T-helper 2 cell treated with Interferon-gamma antibody and Interleukin-4, amounts not matched to agents 100 ng/mL and 5 ng/mL, for 36 hours (primary cell): ENCODE results near the gene ZNF160. TPM values are rescaled to one million over a fixed set of nuclear protein-coding genes. Genes with fewer than 3 reads are reported as not detected.

Source experiments
- intact Hi-C: fragments of 100-400 bp; cut with micrococcal nuclease; formaldehyde crosslinking; loops from one replicate; pipeline ENCODE4 v1.15.1; 2023
- total RNA-seq: library from RNA; stranded (reverse); gene quantifications from 2 replicates; pipeline ENCODE4 v1.2.3, GENCODE V29; 2022

The ZNF160 gene
- total RNA-seq, 1 donor from 2014 or later = 31.0 TPM

DNA sequence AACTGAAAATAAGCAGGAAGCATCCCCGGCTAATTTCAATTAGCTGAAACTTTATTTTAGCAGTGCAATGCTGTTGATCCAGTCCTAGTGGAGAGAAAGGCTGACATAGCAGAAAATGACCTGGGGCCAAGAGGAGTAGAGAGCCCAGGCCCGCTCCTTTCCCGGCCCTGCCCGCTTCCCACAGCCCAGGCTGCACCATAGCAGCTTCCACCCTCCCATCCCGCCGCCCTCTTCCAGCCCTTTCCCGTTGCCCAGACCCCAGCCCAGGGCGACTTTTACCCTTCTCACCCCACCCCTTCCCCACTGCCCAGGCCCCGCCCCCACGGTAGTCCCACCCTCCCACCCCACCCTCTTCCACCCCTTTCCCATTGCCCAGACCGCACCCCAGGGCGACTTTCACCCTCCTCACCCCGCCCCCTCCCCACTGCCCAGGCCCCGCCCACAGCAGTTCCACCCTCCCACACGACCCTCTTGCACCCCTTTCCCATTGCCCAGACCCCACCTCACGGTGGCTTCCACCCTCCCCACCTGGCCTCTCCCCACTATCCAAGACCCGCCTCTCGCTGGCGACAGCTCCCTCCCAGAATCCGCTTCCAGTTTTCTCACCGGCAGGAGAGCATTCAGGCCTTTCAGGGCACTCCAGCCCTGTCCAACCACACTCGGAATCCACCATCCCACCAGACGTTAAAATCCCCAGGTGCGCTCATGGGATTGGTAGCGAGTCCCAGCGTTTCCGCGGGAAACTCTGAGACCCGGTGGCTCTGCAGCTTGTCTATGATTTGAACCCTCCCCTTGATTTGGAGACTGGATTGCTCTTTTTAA, 8.3 kb downstream of the ZNF160 start:
- intact Hi-C loops = no loop called here

DNA sequence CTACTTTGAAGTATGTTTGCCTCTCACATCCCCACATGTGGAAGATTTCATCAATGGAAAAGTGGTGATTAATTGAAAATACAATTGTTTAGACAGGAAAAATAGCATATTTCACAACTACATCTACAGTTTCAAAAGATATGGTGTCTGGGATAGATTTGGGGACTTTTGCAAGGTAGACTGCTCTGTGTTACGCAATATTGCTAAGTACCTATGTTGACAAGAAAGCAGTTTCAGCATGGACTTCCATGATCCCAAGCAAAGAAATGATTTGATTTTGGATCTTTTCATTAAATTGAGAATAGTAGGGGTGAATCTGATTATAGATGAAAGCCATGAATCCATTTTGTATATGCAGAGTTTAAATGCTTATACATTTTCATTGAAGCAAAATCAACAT, 10.5 kb downstream of the ZNF160 start:
- intact Hi-C loops = no loop called here

DNA sequence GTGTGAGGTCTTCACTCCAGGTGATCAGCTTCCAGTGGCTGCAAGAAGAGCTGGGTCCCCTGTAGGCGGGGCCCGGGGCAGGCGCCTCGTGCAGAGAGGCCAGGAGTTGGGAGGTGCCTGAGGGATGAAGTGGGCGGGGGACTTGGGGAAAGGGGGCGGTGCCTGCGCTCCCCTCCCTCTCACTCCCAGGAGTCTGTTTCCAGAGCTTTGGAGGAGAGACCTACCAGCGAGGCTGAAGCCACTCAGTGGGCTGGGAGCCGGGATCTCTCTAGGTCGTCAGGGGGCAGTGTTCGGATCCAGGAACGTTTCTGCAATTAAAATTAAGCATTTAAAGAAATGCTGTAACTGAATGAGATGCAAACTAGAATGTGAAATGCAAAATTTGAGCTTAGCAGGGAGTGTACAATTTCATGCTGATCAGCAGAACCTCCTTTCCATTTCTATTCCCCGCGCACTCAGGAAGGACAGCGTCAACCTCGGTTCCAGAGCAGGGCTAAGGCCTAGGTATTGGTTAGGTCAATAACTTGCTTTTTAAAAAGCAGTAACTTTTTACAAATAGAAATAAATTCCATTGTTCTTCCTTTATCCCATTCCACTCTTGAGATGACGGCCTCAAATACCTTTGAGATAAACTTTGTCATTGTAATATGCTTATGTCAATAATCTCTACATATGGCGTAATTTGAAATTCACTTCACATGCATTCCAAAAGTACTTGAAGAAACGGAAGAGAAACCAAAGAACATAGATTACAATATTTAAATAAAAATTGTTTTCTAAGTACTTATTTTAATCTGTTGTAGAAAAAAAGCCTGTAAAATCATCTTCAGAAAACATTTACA, 11.6 kb downstream of the ZNF160 start:
- intact Hi-C loops = no loop called here

DNA sequence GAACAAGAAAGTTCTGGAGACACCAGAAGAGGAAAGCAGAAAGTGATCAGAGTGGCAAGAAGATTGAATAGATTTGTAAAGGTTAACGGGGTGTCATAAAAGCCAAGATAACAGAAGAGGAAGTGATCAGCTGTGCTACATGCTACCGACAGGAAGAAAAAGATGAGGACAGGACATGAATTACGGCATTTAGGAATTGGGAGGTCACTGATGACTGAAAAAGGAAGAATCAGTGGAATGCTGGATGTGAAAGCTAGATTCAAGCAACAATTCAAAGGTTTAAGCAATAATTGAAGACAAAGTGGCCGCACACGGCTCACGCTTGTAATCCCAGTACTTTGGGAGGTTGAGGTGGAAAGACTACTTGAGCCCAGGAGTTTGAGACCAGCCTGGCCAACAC, 15.1 kb downstream of the ZNF160 start:
- intact Hi-C loops = no loop called here

DNA sequence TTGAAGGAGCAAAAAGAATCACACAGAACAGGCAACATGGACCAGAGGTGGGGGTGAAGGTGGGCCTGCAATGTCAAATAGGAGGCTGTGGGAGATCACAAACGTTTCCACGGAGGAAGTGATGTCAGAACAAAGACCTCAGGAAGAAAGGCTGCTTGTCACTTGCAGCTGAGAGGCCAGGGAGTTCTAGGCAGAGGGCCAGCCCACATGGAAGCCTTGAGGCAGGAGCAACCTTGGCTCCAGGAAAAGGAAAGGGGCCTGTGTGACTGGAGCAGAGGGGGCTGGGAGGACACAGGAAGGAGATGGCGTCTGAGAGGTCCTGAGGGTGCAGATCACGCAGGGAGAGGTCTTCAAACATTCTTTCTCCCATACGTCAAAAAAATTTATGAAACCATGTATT, 16.3 kb downstream of the ZNF160 start:
- intact Hi-C loops = no loop called here

DNA sequence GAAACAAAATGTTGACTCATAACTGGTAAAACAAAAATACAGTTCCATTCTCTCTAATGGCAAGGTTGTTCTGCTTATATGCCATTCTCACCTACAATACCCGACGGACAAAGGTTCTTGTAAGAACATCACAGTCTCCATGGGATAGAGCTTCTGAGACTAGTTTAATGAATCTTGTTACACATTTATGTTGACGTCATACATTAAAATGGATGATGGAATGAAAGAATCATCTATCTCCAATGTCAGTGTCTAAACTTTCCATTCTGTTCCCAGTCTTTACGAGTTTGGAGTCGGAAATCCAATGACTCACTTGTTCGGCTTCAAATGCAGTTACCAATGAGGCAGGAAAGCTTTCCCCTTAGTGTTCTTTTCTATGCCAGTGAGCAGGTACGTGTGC, 17.7 kb downstream of the ZNF160 start:
- intact Hi-C loops = no loop called here

DNA sequence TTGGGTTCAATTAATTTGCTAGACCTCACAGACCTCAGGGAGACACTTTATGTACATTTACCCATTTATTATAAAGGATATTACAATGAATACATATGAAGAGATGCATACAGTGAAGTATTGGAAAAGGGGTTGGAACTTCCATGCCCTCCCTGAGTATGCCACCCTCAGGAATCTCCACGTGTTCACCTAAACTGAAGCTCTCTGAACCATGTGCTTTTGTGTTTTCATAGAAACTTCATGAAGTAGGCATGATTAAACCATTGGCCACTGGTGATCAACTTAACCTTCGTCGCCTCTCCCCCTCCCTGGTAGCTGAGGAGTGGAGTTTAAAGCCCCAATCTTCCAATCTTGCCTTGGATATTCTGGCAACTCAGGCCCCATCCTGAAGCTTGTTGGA, 20.3 kb downstream of the ZNF160 start:
- intact Hi-C loops = no loop called here

DNA sequence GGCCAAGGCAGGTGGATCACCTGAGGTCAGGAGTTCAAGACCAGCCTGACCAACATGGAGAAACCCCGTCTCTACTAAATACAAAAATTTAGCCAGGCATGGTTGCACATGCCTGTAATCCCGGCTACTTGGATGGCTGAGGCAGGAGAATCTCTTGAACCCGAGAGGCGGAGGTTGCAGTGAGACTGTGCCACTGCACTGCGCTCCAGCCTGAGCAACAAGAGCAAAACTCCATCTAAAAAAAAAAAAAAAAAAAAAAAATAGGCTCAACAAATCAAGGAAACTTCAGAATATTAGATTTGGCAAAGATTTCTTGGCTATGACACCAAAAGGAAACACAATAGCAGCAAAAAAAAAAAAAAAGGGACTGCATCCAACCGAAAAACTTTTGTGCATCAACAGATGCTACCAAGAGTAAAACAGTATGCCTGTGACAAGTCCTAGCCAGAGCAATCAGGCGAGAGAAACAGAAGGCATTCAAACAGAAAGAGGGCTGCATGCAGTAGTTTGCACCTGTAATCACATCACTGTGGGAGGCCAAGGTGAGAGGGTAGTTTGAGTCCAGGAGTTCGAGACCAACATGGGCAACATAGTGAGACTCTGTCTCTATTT, 23.8 kb downstream of the ZNF160 start:
- intact Hi-C loops = no loop called here

DNA sequence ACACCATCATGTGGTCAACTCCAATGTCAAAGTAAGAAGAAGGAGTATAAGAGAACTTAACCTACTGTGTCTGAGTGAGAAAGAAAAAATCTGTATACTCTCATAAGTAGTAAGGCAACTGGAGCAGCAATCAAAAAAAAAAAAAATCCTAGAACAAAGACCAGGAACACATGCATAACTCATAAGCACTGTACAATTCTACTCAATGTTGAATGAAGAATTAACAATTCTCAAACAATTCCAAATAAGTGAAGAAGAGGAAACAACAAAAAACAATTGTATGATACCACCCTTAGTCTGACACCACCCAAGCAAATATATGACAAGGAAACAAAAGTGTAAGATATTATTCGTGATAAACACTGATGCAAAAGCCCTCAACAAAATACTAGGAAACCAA, 24.6 kb downstream of the ZNF160 start:
- intact Hi-C loops = no loop called here

DNA sequence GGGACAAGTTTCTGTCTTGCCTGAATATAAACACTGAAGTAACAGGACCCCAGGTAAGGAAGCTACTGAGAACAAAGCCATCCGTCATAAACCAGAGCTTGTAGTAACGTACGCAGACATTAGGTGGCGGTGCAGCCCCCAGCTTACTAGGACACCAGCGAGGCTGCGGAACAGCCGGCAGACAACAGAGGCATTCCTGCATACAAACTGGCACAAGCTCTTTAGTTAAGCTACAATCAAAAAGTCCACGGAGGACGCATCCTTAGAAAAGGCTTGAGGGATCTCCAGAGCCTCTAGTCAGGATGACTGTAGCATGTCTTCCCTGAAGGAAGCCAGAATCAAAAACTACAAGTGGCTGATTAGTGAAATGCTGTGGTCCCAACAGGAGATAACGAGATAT, 26.2 kb downstream of the ZNF160 start:
- intact Hi-C loops = no loop called here

DNA sequence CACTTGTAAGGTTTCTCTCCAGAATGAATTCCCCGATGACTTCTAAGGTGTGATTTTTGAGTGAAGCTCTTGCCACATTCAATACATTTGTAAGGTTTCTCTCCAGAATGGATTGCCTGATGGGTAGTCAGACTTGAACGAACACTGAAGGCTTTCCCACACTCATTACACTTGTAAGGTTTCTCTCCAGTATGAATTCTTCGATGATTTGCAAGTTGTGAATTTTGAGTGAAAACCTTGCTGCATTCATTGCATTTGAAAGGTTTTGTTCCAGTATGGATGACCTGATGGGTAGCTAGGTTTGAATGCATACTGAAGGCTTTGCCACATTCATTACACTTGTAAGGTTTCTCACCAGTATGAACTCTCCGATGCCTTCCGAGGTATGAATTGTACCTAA, 34.4 kb downstream of the ZNF160 start:
- intact Hi-C loops = no loop called here

DNA sequence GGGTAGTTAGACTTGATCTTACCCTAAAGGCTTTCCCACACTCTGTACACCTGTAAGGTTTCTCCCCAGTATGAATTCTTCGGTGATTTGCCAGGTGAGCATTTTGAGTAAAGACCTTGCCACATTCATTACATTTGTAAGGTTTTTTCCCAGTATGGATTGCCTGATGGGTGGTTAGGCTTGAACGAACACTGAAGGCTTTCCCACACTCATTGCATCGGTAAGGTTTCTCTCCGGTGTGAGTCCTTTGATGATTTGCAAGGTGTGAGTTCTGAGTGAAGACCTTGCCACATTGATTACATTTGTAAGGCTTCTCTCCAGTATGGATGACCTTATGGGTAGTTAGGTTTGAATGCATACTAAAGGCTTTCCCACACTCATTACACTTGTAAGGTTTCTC, 35.0 kb downstream of the ZNF160 start:
- intact Hi-C loops = no loop called here

DNA sequence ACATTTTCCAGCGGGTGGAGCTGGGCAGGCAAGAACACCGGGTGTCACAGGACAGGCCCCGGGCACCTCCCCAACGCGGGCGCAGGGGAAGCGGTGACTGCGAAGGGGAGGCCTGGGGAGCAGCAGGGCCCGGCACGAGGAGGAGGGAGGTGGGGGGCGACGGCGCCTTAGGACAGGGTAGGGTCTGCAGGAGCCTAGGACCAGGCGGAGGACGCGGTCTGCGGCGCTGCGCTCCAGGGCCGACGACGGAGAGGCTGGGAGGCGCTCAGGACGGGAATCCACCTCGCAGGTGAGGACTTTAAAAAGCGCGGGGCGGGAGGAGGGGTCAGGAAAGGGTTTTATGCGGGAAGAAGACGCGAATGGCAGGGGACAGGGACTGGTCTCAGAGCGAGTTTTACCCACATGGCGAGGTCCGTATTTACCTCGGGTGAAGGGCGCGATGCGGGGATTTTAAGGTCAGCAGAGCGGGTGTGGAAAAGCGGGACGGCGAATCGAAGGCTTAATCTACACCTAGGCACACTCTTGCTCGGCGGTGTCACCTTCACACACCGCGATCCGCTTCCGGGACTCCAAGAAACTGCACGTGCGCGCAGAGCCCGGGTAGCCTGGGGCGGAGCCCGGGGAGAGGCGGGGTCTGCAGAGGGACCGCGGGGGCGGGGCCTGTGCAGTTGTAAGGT, 45.2 kb downstream of the ZNF160 start:
- intact Hi-C loops = no loop called here

DNA sequence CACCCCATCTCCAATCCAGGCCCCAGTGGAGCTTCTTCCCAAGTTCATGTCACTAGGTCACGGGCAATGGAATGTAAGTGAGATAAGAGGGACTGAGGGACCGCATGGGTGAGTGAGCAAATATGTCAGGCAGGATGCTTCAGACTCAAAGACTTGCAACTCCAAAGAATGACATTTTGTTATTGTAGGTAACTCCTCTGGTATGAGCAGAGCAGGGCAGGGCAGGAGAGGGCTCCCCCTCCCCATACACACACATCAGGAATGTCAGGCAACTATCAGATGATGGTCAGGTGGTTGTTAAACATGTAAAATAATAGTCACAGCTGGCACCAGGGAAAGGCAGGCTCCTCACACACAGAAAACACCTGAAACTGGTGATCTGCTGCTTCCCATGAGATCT, 48.1 kb downstream of the ZNF160 start:
- intact Hi-C loops = no loop called here

DNA sequence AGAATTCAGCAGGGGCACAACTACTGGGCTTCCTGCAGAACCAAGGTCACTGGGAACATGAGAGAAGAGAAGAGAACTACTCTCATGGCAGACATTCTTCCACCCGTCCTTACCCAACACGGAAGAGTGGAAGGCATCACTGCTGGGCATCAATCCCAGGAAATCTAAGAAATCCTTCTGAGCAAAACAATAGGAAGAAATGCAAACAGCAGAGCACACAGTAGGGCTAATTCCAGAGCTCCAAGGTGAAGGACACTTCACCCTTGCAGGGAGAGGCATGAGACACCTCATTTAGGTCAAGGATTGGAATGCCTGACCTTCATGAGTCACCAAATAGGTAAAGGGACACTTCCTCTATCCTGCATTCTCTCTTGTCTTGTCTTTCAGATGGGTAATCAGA, 55.8 kb downstream of the ZNF160 start:
- intact Hi-C loops = no loop called here

DNA sequence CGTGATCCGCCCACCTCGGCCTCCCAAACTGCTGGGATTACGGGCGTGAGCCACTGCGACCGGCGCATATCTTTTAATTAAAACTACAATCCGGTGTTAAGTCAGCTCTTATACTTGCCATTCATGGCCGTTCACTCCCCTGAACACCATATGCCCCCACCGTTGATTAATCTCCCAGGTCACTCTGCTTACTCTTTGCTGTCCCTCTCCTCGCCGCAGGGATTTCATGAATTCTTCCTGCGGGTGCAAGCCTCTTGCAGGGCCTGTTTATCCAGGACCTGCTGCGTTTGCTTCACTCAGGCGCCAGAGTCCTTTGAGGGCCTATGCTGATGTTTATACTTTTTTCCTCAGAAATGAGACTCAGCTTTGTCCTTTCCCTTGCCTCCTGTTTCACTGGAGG, 57.7 kb downstream of the ZNF160 start:
- intact Hi-C loops = no loop called here

DNA sequence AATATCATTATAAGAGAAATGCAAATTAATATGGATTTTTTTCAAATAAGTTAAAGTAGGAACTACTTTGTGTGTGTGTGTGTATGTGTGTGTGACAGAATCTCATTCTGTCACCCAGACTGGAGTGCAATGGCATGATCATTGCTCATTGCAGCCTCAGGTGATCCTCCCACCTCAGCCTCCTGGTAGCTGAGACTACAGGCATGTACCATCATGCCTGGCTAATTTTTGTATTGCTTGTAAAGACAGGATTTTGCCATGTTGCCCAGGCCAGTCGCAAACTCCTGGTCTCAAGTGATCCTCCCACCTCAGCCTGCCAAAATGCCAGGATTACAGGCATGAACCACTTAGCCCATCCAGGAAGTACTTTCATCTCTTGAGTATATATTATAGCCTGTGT, 61.9 kb downstream of the ZNF160 start:
- intact Hi-C loops = no loop called here

DNA sequence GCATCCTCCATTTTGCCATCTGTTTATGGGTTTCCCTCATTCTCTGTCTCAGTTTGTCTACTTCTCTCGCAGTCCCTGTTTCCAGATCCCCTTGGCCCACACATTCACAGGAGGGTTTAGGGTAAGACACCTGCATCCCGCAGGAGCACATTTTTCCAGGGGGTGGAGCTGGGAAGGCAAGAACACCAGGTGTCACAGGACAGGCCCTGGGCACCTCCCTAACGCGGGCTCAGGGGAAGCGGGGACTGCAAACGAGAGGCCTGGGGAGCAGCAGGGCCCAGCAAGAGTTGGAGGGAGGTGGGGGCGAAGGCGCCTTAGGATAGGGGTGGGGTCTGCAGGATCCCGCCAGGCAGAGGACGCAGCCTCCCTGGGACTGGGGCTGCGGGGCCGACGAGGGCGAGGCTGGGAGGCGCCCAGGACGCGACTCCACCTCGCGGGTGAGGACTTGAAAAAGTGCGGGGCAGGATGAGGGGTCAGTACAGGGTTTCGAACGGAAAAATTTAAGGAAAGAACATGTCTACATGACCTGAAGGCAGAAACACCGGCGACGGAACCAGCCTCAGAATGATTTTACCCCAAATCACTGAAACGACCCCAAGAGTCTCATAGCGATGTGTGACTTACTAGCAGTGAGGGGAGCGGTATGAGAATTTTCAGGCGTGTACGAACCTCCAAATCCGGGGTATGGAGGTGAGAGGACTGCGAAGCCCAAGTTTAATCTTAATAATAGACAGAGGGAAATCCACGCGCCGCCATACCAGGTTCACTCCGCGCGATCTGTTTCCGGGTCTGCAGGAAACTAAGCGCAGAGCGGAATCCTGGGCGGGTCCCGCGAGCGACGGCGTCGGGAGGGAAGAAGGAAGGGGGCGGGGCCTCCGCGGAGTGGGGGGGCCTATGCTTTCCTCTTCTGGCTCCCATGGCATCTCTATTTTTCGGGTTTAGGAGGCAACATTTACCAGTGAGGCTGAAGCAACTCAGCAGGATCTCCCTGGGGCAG, 65.8 kb downstream of the ZNF160 start:
- intact Hi-C loops = no loop called here

DNA sequence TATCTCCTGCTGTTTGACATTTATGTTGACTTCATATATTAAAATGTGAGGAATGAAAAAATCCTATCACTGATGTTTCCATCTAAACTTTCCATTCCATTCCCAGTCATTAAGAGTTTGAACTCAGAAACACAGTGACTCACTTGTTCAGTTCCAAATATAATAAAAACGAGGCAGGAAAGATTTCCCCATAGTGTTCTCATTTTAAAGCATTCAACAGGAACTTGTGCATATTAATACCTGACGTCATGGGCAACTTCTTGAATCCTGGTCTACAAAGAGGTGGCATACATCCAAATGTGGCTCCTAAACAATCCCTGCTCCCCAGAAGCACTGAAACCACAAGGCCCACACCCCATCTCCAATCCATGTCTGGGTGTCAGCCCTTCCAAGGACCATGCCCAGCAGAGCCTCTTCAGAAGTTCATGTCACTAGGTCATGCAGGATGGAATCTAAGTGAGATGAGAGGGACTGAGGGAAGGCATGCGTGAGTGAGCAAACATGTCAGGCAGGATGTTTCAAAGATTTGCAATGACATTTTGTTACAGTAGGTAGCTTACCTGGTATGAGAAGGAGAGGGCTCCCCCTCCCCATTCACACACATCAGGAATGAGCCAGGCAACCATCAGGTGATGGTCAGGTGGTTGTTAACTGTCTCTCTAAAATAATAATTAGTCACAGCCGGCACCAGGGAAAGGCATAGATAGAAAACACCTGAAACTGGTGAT, 68.1 kb downstream of the ZNF160 start:
- intact Hi-C loops = no loop called here

DNA sequence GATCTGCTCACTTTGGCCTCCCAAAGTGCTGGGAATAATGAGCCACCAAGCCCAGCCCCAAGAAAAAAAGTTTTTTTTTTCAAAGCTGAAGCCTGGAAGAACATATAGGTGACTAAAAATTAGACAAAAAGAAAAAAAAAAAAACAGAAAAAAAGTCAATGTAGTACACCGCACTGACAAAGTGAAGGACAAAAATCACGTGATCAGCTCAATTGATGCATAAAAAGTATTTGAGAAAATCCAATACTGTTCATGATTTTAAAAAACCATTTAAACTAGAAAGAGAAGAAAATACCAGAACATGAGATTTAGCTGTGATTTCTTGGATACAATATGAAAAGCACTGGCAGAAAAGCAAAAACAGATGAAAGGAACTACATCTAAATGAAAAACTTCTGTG, 69.2 kb downstream of the ZNF160 start:
- intact Hi-C loops = no loop called here
